ENCODE results near the gene PLPPR5.

Gene PLPPR5

DNA sequence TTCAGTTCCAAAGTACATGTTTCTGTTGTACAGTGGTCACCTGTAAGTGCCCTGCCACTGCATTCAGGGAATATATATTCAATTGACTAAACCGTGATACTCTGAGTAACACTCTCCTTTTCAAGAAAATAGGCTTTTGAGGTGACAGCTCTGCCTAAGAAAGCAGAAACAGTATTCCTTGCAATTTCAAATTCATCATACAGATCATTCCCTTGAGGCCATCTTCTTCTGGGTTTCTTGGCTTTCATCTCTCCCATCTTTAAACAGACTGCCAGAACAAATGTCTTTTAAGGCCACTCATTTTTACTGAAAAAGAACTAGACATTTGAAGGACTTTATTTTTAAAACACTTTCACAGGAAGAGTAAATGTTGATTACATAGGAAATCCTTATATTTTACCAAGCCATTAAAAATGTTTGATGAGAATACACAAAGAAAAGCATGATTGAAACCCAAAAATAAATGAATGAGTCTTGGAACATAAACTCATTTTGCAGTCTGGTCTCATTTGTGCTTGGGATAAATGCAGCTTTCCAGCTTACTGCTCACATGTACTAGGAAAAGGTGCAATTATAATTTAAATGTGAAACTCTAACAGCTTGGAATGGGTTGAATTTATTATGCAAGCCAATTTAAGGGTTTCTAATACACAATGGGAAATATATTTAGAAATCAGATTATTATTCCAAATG lies 34.7 kb downstream of the PLPPR5 start:
- DNase-seq (ENCODE audit: low read depth in 1 of 2, low spot score in 1 of 2): no peak

DNA sequence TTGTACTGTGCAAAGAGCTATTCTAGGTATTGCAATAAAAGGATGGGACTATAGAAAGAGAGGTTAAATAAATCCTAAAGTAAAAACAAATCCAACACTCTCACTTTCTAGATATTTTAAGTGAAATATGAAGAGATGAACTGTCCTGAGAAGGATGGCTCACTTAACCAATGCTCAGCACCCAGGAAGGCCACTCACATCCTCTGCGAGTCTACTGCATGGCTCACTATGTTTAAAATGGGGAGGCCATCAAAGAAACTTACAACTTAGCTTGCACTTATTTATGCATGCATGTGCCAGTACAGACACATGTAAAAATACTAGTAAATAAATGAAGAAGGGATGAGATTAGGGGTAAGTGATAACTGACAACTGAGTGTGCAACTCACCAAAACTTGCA lies 37.5 kb downstream of the PLPPR5 start:
- no peak for DNase-seq (ENCODE audit: low read depth in 1 of 2, low spot score in 1 of 2)

DNA sequence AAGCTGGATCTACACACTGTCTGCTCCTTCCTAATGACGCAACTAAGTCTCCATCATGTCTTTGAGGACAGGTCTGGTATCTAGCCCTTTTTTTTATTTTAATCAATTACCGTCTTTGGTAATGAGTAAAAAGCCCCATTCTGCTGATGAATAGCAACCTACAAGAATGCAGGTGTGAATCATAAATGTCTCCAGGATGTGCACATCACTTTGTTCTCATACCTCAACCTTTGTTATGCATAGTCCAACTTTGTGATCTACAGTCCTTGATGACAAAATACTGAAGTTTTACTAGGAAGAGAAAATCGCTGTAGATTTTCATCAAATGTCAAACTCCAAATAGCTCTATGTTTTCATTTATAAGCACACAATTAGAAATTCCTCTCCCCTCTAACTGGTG lies 39.3 kb downstream of the PLPPR5 start:
- no peak for DNase-seq (ENCODE audit: low read depth in 1 of 2, low spot score in 1 of 2)

DNA sequence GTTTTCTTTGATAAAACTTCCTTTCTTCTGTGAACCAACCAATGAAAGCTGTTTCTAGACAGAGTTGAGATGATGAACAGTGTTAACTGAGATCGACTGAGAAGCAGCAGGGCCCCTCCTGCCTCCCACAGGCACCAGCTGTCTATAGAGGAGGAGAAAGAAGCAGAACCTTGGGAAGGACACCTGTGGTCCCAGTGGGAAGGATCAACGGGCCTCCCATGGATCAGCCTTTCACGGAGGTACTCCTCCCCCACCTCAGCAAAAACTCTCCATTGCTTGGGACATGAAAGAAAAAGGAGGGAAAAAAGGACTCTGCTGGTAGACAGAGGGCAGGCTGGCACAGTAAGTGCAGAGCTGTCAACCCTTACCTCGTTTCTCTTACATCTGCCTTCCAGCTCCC lies 40.5 kb downstream of the PLPPR5 start:
- DNase-seq (ENCODE audit: low read depth in 1 of 2, low spot score in 1 of 2): no peak

DNA sequence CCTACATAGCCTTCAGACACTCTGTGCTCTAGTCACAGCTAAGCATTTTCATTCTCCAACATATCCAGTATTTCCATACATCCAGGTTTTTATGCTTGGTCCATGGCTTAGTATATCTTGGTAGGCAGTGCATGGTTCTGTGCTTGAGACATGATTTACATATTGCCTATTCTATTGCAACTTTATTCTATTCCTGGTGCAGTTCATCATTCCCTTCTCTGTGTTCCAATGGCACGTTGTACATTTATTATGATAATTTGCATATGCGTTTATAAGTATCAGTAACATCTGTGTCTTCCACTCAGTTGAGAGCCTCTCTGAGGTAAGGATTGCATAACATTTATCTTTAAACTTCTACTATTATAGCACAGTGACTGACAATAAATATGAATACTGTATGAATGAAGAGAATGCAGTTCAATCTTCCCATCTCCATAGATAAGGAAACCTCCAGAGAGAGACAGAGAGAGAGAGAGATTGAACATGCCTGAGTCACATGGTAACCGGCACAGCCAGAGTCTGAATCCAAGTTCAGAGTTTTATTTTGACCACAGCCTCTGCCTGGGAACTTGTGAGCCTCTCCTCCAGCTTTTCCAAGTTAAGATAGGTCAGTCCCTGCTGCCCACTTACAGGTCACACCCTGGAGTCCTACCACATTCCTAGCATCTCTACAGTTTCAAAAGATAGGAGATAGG lies 41.5 kb downstream of the PLPPR5 start:
- DNase-seq (ENCODE audit: low read depth in 1 of 2, low spot score in 1 of 2): no peak

DNA sequence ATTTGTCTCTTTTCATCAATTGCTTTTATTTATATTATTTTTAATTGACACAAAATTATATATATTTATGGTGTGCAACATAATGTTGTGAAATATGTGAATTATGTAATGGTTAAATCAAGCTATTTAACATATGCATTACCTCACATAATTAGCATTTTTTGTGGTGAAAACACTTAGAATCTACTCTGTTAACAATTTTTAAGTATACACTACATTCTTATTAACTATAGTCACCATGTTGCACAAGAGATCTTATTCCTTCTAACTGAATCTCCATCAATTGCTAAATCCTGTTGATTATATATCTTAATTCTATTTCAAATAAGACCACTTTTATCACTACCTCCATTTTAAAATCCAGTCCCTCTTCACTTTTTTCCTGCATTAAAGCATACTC lies 42.5 kb downstream of the PLPPR5 start:
- DNase-seq (ENCODE audit: low read depth in 1 of 2, low spot score in 1 of 2): no peak

DNA sequence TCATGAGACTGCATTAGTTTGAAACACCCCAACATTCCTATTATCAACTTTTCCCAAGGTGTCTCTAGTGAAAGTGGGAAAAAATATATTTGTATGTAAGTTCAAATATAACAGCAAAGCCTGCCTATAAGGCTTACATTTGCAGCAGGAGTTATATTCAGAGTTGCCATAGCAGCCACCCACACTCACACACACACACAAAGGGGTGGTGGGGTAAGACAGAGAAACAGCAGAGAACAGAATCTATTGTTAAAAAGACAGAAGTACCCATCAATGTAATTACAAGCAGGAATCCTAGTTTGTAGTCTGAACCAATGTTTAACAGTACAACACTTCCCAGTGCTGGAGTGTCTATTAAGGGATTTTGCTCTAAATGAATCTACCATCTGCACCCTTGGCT lies 55.0 kb downstream of the PLPPR5 start:
- DNase-seq (ENCODE audit: low read depth in 1 of 2, low spot score in 1 of 2): no peak

DNA sequence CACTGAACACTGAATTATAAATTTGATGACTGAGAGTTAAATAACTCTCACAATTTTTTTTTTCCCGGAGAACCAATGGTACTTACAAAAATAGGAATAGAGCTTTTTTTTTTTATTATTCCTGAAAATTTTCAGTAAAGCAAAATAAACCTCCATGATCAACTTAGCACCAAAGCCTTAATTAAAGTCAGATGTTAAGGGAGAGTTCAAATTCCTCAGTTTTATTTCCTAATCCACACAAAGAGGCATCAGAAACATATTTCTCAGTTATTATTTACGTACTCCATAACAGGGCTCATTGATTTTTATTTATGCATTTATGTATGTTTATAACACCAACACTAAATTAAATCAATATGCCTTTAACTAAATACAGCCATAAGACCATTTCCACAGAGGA lies 55.5 kb downstream of the PLPPR5 start:
- no peak for DNase-seq (ENCODE audit: low read depth in 1 of 2, low spot score in 1 of 2)

DNA sequence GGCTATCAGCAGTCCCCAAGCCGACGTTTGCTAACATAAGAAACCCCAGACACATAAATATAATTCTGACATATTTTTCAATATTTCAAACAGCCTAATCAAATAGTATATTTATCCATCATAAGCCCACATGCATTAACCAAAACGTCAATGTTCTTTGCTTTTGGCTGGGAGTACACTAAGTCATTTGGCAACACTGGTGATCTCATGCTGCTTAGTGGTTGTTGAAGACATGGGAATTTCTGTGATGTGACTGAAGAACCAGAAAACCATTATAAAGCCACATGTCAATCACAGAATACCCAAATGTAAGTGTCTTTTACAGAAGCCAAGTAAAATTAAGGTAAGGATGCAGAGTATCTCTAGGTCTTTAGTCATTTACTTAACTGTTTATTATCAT lies 57.6 kb downstream of the PLPPR5 start:
- DNase-seq (ENCODE audit: low read depth in 1 of 2, low spot score in 1 of 2): no peak

DNA sequence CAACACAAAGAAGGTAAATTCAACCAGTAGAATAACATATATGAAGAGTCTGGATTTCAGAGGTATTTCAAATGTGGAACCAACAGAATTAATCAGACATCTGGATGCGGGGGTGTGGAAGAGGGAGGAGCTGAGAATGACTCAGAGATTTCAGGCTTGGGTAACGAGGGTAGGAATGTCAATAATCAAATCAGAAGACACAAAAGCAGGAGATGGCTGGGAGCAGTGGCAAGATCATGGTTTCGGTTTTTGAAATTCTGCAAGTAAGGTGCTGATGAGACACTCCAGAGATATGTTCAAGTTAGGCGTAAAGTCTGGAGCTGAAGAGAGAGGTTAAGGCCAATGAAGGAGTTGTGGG lies 64.0 kb downstream of the PLPPR5 start:
- no peak for DNase-seq (ENCODE audit: low read depth in 1 of 2, low spot score in 1 of 2)

DNA sequence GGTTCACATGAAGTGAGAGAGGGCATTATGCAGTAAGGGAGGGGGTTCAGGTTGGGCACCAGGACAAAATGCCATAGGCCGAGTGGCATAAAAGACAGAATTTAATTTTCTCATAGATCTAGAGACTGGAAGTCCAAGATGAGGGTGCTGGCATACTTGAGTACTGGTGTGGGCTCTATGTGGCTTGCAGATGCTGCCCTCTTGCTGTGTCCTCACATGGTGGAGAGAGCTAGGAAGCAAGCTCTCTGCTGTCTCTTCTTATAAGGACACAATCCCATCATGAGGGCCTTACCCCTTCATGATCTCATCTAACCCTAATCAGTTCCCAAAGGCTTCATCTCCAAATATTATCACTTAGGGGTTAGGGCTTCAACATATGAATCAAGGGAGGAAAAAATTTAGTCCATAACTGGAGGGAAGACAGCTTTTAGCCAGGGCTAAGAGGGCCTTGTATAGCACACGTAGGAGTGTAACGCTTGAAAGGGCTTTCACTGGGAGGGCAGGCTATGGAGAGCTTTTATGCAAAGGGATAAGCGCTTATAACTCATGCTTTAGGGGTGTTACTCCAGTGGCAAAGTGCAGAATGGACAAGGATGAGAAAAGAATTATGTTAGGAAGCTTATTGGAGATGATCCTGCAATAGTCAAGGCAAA lies 64.5 kb downstream of the PLPPR5 start:
- no peak for DNase-seq (ENCODE audit: low read depth in 1 of 2, low spot score in 1 of 2)

DNA sequence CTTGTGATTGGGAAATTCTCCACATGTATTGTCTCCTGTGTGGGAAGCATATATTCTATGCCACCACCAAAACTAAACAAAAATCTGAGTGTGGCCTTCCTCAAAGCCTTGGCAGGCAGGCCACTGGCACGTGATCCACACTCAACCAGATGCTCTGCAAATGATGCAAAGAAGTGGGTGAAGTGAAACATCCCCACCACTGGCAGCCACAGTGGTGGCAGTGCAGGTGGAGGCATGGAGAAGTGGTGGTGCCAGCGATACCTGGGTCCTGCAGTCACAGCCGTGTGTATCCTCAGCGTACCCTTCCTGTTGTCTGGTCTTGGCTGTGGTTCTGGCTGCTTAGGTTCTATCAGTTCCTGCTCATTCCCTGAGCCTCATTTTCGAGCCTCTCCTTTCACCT lies 65.2 kb downstream of the PLPPR5 start:
- no peak for DNase-seq (ENCODE audit: low read depth in 1 of 2, low spot score in 1 of 2)

DNA sequence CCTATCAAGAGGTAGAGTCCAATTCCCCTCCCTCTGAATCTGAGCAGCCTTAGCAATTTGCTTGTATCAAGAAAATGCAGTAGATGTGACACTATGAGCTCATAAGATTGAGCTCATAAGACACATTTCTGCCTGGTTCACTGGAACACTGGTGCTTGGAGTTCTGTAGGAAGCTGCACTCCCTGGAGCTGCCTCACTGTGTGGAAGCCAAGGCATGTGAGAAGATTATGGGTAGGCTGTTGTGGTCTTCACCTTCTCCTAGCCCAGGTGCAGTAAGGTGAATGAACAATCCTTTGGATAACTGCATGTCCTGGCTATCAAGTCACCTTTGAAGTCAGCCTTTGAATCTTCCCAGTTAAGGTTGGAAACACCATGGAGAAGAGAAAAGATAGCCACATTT lies 67.3 kb downstream of the PLPPR5 start:
- DNase-seq (ENCODE audit: low read depth in 1 of 2, low spot score in 1 of 2): no peak

DNA sequence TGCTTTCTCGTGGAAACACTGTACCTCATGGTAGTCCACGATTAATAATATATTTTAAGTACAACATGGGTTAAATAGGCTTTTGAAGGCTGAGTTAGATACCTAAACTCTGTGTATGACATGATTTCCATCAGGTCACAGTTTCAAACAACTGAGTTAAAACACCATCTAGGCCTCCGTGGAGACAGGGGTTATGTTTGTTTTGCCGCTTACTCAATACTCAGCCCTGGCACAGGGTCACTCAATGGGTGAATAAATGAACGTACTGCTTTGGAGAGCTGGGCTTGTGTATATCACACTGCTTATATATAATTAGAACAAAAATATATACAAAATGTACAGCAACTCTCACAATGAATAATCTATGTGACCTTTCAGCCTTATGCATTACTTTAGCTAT lies 72.5 kb downstream of the PLPPR5 start:
- DNase-seq (ENCODE audit: low read depth in 1 of 2, low spot score in 1 of 2): no peak

DNA sequence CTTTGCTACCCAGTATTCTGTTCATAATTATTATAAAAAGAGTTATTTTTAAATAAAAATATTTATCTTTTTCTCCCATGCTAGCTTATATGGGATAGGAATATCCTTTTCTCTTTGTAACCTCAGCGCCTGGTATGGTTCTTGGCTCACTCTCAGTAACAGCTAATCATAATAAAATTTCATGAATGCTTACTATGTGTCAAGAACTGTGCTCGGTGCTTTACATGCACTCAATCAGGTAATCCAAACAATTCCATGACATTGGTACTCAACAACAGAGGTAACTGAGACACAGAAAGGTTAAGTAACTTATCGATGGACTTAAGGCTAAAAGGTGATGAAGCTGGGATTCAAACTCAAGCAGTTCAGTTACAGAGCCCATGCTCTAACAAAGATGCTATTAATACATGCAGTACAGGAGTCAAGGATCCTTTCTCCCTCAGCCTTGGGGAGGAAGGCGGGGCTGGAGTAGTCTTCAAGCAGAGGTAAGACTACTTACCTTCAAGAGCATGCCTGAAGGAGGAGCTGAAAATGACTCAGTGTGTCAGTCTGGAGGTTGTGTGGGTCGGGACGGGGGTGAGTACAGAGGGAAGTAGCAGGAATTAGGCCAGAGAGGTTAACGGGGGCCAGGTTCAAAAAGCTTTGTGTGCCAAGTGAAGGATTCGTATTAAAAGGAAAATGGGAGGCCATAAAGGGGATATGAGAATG lies 73.4 kb downstream of the PLPPR5 start:
- DNase-seq (ENCODE audit: low read depth in 1 of 2, low spot score in 1 of 2): no peak

DNA sequence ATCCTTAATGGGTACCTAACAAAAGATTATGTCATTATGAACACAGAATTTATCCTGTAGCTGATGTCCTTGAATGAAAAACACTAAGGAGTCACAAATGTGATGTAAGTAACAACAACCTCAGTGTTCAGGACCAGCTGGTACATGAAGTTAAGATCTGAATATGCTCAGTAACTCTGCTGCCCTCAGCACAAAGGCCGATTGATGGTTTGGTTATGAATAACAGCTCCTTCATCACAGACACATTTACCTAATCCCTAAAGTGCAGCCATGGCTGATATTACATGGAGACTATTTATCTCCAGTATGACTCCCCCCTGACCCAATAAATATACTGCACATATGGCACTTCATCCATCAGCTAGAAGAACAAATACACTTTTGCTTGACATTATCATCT lies 75.2 kb downstream of the PLPPR5 start:
- DNase-seq (ENCODE audit: low read depth in 1 of 2, low spot score in 1 of 2): no peak

DNA sequence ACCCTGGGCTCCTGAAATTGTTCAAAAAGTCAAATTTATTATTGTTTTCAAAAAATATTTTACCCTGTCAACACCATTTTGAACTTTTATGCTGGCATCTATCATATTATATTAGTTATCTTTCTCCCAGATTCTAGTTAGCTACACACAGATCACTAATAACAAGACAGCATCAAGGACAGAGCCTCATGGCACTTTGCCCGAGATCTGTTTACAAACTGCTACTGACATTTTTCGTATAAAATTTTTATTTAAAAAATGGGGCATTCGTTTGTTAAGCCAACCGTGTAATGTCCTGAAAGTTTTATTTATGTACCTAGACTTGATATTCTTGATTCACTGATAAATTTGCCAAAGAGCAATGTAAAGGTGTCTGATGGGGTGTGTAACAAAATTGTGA lies 78.1 kb downstream of the PLPPR5 start:
- DNase-seq (ENCODE audit: low read depth in 1 of 2, low spot score in 1 of 2): no peak

DNA sequence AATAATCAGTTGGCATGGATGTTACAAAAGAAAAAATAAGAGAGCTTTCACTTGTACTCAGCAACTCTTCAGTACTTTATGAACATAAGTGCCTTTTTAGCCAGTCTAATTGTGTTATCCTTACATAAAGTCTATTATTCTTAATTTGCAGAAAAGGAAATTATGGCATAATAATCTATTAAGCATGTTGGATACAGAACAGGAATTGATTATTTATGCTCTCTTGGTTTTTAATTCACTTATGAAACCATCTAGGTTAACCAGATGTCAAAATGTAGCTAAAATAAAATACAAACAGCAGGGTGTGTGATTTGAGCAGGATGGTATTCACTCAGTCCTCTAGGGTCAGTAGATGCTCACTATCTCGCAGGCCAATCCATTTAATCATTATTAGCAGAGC lies 79.7 kb downstream of the PLPPR5 start:
- DNase-seq (ENCODE audit: low read depth in 1 of 2, low spot score in 1 of 2): no peak

DNA sequence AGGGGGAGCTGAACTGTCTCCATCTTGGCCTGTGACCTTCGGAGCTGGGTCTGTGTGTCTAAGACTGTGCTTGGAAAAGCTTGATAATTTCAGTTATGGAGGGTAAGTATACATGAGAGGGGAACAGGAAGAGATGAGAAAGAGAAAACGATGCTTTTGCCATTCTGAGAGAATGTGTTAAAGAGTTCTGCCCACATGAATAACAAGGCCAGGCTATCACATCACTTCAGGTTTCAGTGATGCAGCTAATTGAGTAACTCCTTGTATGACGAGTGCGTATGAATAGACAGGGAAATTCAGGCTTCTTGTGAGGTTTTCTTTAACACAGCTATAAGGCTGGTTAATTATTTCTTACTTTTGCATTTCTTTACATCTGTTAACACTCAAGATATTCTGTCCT lies 81.0 kb downstream of the PLPPR5 start:
- DNase-seq (ENCODE audit: low read depth in 1 of 2, low spot score in 1 of 2): no peak

DNA sequence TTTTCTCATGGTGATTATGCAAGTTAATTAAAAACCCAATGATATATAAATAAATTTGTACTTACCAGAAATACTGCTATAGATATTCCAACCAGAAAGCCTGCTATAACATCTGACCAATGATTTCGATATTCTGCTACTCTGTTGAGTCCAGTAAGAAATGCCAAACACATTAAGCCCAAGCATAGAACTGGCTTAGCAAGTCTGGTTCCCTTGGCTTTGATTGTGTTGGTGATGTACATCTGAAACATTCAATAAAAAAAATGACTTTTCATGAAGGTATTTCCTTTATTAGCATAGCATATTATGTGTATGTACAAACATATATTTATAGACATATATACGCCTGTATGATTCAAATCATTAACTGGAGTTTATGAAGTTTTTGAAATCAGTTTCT lies 82.8 kb downstream of the PLPPR5 start:
- no peak for DNase-seq (ENCODE audit: low read depth in 1 of 2, low spot score in 1 of 2)

DNA sequence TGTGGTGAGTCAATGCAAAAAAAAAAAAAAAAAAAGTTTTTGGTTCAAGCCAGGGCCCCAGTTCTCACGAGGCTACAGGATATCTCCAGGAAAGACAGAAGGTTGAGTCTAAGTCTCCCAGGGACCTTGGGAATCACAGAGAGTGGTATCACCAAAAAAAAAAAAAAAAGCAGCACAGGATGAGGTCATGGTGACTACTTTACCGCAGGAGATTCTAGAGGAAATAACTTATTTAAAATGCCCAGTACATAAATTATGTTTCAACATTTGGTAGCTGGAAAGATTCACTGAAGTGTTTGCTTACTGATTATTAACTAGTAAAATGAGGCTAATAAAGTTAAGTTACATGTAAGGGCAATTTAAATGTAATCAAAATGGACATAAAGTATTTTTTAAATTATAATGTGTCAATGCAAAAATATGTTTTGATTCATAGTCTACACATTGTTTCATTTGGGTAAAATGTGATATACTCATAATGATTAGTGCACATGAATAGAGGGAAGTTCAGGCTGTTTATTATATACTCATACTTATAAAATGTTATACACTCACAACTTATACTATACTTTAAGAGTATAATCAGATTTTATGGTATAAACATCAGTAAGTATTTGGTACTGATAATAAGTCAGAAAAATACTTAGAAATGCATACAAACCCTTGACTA lies 84.1 kb downstream of the PLPPR5 start:
- no peak for DNase-seq (ENCODE audit: low read depth in 1 of 2, low spot score in 1 of 2)

DNA sequence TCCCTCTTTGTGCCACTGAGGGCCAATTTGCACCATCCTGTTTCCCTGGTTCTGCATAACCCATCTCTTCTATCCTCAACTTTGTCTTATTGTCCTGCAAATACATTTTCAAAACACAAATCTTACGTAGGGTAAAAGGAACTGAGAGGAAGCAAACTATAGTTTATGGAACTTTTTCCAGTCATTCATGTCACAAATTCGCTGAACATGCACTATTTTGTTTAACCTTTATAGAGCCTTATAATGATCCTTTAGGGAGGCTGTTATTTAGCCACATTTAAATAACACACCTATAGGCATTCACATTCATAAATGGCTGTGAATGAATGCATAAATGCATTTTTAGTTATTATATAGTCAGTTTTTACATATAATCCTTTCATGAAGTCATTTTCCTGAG lies 85.0 kb downstream of the PLPPR5 start:
- DNase-seq (ENCODE audit: low read depth in 1 of 2, low spot score in 1 of 2): no peak

All from activated CD4-positive, alpha-beta T cell treated with anti-CD3 and anti-CD28 coated beads, Interleukin-2, amount 50 U/mL, for 24 hours (primary cell).